ENCODE data around the gene AP4S1.

- TF ChIP-seq CTCF (IDR thresholded peaks at IDR 0.05): no peak
- no peak for TF ChIP-seq ZFX (IDR thresholded peaks at IDR 0.05; ENCODE audit: borderline replicate concordance)
These were observed 88.3 kb downstream of the AP4S1 start for GRCh38 chr14:31113794-31114193.

Data from 22Rv1 (cell line).